GM18511 (cell line): ENCODE measurements around the gene PWWP2A.
"Not testable (repeated sequence)": the region's sequence is repeated elsewhere in the genome, so short reads cannot be mapped to it uniquely, and the experiment has no call there.

ENCODE experiments used
- ATAC-seq: cut with Tn5 transposase; IDR thresholded peaks from one replicate; pipeline ENCODE4 v1.9.1; 2021; ENCODE audit warnings: mild to moderate bottlenecking, moderate library complexity; ENCODE audit not compliant: unreplicated experiment

Gene PWWP2A, protein sequence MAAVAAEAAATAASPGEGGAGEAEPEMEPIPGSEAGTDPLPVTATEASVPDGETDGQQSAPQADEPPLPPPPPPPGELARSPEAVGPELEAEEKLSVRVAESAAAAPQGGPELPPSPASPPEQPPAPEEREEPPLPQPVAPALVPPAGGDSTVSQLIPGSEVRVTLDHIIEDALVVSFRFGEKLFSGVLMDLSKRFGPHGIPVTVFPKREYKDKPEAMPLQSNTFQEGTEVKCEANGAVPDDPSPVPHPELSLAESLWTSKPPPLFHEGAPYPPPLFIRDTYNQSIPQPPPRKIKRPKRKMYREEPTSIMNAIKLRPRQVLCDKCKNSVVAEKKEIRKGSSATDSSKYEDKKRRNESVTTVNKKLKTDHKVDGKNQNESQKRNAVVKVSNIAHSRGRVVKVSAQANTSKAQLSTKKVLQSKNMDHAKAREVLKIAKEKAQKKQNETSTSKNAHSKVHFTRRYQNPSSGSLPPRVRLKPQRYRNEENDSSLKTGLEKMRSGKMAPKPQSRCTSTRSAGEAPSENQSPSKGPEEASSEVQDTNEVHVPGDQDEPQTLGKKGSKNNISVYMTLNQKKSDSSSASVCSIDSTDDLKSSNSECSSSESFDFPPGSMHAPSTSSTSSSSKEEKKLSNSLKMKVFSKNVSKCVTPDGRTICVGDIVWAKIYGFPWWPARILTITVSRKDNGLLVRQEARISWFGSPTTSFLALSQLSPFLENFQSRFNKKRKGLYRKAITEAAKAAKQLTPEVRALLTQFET

DNA sequence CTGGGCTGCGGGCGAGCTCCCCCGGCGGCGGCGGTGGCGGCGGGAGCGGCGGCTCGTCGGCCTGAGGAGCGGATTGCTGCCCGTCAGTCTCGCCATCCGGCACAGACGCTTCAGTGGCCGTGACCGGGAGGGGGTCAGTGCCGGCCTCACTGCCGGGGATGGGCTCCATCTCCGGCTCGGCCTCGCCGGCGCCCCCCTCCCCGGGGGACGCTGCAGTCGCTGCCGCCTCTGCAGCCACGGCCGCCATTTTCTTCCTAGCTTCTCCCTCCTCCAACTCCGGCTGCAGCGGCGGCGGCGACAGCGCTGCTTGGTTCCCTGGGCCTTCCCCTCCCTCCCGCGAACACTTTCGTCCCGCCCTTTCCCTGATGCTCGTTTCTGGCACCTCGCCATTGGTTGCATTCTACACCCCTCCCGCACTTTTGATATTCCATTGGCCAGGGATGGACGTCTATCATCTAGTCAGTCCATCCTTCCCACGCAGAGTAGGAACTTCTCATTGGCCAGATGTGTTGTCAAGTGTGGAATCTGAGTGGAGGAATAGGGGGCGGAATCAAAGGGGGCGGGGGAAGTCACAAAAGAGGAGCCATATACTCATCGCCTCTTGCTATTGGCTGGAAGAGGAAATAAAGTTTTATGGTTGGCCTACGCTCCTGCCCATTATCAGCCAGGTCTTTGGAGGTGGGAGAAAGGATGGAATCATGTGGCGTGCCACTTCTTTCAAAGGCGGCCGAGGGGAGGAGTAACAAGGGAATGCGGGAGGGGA is at the start of gene PWWP2A:
Gene PWWP2A (minus strand): TSS at position 309 of the 763 bp plus-strand sequence. CDS start 62 bp downstream, at position 247.
- peak; percentile 92 for ATAC-seq

DNA sequence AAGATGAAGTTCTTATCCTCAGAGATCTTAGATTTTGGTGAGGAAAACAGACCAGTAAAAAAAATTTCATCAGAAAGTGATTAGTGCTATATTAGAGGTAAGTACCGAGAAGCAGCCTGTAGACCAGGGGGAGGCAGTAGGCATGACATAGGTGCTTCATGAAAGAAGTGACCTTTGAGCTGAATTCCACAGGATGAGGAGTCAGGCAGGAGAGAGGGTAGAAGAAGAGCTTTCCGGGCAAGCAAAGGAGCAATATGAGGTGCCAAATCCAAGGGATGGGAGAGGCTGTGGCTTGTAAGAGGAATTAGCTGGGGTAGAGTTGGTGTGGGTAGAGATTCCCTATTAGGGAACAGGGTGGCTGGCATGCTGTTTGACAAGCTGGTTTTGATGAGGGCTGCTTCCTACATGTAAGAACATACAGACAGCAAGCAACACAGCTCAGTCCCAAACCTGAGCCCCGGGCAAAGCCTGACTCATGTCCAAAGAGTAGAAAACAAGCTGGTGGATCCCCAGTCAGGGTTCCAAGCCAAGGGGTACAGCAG is 48.4 kb upstream of the PWWP2A start:
- ATAC-seq = no peak

DNA sequence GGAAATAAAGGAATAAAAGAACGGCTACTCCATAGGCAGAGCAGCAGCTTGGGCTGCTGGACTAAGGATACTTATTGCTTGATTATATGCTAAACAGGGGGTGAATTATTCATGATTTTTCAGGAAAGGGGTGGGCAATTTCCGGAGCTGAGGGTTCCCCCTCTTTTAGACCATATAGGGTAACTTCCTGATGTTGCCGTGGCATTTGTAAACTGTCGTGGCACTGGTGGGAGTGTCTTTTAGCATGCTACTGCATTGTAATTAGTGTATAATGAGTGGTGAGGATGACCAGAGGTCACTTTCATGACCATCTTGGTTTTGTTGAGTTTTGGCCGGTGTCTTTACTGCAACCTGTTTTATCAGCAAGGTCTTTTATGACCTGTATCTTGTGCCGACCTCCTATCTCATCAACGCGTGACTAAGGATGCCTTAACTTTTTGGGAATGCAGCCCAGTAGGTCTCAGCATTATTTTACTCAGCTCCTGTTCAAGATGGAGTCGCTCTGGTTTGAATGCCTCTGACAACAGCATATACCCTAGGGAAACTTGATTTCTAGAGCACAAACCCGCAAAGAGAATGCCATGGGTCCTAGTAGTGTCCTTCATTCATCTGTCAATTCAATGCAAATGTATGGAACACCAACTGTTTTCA is 47.8 kb upstream of the PWWP2A start:
- no peak for ATAC-seq

DNA sequence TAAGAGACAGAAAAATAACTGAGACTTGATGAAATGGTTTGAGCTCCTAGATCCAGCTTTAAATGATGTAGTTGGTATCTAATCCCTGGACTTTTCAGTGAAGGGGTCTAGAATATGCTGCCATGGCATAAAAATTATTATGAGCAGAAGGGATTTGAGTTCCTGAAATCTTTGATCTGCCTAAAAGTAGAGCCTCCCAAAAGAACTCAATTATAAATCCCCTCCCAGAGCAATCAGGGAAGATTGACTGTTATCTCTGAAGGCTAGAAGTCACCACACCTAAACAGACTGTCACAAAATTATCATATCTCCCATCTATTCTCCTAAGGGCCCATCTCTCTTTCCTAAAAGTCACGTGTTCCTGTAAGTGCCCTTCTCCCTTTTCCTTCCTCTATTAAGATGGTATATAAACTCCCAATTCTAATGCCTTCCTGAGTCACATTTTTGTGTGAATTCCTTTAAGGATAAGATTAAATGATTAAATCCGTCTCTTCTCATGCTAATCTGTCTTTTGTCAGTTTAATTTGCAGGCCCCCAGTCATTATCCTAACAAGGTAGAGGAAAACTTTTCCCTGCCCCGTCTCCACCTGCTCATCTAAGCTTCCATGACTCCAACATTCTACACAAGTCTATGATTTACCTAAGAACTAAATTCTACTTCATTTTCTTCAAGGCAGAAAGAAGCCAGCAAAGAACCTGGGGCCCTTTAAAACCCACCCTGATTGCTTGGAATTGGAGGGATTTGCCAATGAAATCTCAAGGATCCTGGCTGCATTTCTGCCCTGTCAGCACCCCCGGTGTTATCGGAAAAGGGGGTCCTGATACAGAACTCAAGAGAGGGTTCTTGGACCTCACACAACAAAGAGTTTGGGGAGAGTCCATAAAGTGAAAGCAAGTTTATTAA is 47.1 kb upstream of the PWWP2A start:
- ATAC-seq = no peak

DNA sequence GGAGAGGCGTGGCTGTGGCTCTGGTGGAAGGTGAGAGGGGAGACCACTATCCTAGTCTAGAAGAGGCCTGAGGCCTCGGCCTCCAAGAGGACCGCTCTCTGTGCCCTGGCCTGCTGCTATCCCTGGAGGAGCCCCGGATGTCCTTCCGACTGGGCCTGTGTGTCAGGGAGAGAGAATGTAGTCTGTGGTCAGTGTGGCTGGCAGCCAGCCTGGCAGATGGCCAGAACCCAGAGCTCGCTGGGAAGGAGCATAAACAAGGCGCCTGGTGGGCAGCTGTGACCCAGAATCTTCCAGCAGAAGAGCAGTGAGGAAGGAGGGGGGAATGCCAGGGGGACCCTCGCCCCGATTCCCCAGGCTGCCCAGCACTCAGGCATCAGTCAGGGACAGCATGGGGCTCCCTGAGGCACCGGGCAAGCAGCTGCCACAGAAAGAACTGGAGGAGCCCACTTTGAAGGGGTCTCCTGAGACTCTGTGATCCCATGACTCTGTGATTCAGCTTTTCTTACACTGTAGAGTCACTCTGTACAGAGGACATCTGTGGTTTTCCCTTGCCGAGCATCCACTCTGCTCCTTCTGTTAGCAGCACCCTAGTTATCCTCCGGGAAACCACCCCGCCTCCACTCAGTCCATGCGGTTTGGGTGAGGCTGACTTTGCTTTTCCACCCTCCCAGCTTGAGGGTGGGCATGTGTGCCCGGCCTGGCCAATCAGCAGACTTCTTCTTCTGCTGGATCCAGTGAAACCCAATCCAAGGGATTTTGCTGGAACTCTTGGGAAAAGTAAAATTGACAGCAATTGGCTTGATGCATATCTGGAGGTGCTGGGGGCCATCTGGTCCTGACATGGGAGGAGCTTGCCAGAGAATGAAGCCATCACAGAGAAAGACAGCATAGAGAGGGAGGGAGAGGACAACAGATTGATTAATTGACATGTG is 46.2 kb upstream of the PWWP2A start:
- no peak for ATAC-seq

DNA sequence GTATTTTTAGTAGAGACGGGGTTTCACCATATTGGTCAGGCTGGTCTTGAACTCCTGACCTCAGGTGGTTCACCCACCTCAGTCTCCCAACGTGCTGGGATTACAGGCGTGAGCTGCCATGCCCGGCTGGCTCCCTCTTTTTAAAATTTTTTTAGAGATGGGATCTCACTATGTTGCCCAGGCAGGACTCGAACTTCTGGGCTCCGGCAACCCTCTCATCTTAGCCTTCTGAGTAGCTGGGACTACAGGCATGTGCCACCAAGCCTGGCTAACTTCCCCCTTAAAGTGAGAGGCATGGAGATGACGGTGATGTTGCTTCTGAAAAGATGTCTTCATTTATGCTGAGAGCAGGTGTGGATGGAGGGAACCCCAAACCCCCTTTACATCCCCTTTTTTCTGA is 43.7 kb upstream of the PWWP2A start:
- no peak for ATAC-seq

DNA sequence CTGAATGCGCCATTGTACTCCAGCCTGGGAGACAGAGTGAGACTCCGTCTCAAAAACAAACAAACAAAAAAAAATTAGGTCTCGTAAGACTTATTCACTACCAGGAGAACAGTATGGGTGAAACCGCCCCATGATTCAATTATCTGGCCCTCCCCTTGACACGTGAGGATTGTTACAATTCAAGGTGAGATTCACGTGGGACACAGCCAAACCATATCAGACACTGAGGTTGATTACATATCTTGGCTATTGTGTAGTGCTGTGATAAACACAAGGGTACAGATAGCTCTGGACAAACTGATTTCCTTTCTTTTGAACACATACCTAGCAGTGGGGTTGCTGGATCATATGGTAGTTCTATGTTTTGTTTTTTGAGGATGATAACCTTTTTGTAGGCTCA is 42.4 kb upstream of the PWWP2A start:
- ATAC-seq = no peak

DNA sequence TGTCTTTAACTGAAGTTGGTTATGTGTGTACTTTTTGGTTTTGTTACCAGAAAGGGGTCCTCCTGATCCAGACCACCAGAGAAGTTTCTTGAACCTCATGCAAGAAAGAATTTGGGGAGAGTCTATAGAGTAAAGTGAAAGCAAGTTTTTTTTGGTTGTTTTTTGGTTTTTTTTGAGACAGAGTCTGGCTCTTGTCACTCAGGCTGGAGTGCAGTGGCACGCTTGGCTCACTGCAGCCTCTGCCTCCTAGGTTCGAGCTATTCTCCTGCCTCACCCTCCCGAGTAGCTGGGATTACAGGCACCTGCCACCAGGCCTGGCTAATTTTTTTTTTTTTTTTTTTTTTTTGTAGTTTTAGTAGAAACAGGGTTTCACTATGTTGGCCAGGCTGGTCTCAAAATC is 41.6 kb upstream of the PWWP2A start:
- not testable (repeated sequence) for ATAC-seq

DNA sequence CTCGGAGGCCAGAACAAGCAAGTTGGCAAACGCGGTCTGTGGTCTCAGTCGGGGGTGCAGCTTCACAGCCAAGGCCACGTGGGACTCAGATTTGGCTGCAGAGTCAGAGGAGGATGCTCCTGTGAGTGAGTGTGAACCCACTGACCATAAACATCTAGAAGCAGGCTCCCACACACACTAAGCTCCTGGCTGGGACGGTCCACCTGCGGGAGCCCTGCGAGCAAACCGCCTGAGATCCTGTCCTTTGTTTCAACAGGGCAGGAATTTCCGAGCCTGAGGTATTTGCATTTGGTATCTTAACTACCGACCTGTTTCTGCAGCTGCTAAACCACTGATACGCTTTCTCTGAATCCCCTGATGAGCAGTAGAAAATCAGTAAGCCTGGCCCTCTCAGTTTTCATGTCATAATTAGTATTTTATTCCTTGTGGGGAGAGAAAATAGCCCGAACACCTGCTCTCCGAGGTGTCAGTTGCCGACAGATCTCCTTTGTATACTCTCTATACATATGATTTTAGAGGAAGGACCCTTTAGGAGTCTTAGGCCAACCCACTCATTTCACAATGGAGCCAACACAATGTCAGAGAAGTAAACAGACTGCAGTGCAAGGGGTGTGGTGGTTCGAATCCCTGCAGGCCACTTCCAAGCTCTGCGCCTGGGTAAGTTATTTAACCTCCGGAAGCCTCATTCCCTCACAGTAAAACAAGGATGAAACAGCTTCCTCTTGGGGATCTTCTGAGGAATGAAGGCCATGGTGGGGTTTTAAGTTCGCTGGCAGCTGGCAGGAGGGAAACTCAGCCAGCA is 40.9 kb upstream of the PWWP2A start:
- no peak for ATAC-seq

DNA sequence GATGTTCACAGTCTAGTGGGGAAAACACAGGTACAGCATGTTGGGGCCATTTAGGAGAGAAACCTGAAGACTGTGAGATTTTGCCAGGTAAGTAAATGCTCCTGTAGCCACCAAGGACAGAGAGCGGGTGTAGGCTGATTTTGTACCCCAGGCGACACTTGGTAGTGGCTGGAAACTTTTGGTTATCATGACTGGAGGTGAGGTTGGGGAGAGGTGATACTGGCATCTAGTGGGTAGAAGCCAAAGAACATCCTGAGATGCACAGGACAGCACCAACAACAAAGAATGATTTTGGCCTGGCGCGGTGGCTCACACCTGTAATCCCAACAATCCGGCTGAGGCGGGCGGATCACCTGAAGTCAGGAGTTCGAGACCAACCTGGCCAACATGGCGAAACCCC is 38.8 kb upstream of the PWWP2A start:
- no peak for ATAC-seq

DNA sequence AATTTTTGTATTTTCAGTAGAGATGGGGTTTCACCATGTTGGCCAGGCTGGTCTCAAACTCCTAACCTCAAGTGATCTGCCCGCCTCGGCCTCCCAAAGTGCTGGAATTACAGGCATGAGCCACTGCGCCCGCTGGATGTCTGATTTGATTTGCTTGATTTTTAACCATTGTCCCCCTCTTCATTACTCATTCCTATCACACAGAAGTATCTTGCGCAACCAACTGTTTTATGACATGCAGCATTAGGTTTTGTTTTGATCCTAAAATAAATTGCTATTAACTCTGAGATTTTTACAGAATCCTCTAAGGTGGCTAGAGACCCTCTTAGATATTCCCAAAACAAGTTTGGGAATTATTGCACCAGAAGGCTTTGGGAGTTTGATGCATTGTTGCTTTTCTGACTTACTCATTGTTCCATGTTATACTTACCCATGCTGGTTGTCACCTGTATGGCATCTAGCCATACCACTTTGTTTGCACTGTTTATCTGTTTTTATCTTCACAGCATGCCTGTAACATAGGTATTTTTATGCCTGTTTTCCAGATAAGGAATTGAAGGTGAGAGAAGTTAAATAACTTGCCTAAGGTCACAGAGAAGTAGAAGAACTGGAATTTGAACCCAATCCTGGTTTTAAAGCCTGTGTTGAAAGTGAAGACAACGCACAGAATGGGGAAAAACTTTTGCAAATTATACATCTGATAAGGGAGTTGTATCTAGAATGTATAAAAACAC is 35.9 kb upstream of the PWWP2A start:
- ATAC-seq = no peak

DNA sequence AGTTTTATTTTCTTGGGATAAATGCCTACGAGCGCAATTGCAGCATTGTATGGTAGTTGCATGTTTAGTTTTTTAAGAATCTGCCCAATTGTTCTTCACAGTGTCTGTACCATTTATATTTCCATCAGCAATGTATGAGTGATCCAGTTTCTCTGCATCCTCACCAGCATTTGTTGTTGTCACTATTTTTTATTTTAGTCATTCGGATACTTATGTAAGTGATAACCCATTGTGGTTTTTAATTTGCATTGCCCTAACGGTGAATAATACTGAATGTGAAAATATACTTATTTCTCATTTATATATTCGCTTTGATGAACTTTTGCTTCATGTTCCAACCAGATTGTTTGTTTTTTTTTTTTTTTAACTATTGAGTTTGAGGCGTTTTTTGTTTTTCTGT is 33.7 kb upstream of the PWWP2A start:
- ATAC-seq = no peak

DNA sequence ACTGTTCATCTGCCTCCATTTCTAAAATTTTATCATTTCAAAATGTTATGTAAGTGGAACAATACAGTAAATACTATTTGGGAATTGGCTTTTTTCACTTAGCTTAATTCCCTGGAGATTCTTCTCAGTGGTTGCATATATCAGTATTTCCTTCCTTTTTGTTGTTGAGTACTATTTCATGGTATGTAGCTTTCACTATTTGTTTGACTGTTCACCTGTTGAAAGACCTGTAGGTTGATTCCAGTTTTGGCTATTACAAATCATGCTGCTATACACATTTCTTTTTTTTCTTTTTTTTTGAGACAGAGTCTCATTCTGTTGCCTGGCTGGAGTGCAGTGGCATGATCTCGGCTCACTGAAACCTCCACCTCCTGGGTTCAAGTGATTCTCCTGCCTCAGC is 33.0 kb upstream of the PWWP2A start:
- ATAC-seq = peak; percentile 73

DNA sequence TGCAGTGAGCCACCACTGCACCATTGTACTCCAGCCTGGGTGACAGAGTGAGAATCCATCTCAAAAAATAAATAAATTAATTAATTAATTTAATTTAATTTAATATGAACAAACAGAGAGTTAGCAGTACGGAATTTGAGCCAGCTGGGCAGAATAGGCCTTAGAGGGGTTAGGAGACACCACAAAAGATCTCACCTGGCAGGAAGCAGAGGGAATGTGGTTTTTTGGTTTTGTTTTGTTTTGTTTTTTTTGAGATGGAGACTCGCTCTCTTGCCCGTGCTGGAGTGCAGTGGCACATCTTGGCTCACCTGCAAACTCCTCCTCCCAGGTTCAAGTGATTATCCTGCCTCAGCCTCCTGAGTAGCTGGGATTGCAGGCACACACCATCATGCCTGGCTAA is 31.8 kb upstream of the PWWP2A start:
- no peak for ATAC-seq

DNA sequence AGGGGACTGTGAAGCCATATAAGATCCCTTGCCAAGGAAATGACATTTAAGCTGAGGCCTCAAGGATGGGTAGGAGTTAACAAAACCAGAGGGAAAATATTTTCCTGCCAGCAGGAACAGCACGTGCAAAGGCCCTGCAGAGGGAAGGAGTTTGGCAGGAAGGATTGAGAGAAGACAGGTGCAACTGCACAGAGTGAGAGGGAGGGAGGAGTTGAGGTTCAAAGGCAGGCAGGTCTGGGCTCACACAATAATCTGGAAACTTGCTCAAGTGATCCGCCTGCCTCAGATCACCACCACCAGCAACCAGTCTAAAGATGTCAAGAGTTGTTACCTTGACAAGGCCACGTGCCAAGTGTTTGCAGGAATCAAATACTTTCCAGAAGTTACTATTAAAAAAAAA is 31.1 kb upstream of the PWWP2A start:
- no peak for ATAC-seq

DNA sequence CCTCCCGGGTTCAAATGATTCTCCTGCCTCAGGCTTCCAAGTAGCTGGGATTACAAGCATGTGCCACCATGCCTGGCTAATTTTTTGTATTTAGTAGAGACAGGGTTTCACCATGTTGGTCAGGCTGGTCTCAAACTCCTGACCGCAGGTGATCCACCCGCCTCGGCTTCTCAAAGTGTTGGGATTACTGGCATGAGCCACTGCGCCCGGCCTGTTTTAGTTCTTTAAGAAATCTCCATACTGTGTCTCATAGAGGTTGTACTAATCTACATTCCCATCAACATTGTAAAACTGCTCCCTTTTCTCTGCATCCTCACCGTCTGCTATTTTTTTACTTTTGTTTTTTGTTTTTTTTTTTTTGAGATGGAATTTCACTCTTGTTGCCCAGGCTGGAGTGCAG is 25.2 kb upstream of the PWWP2A start:
- ATAC-seq = not testable (repeated sequence)

DNA sequence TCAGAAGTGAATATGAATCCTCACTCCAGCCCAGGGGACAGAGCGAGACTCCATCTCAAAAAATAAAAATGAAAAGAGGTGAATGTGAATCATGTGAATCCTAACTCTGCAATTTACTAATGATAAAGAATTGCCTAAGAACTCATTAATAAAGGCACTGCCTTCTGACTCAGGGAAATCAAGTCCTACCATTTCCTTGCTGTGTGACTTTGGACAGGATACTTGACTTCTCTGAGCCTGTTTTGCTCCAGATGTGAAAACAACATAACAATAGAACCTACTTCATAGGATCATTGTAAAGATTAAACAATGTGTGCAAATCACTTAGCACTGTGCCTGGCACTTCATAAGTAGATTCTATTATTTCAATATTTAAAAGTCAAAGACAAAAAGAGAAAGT is 15.1 kb upstream of the PWWP2A start:
- no peak for ATAC-seq
